Osteoblast (primary cell): ENCODE data around the gene LRMDA. TPM values are rescaled to one million over a fixed set of nuclear protein-coding genes. Genes with fewer than 3 reads are reported as not detected.

ENCODE experiments used
- DNase-seq: peaks from one replicate; pipeline ENCODE4 v3.0.0; 2011; ENCODE audit warnings: low spot score, mixed read lengths; ENCODE audit not compliant: insufficient read length; ENCODE audit errors: missing footprints
- H2AFZ ChIP-seq: 2 replicates; pipeline ENCODE4 v1.6.0; 2011; ENCODE audit warnings: mild to moderate bottlenecking, low read length
- H3K27ac ChIP-seq: 2 replicates; pipeline ENCODE4 v1.5.1; 2011; ENCODE audit warnings: mild to moderate bottlenecking, low read depth, low read length, moderate library complexity
- H3K27me3 ChIP-seq: 2 replicates; pipeline ENCODE4 v1.6.0; 2012; ENCODE audit warnings: mild to moderate bottlenecking, control low read depth, inconsistent platforms, low read length, moderate library complexity; ENCODE audit not compliant: insufficient read depth
- H3K36me3 ChIP-seq: 2 replicates; pipeline ENCODE4 v1.5.1; 2011; ENCODE audit warnings: mild to moderate bottlenecking, low read length, control low read depth, moderate library complexity; ENCODE audit not compliant: insufficient read depth
- H3K4me1 ChIP-seq: 2 replicates; pipeline ENCODE4 v1.5.1; 2011; ENCODE audit warnings: mild to moderate bottlenecking, low read length, control low read depth, moderate library complexity; ENCODE audit not compliant: insufficient read depth
- H3K4me2 ChIP-seq: 2 replicates; pipeline ENCODE4 v1.6.0; 2011; ENCODE audit warnings: mild to moderate bottlenecking, low read length; ENCODE audit not compliant: insufficient read depth
- H3K4me3 ChIP-seq: fragments of 200-600 bp; sonication (generic); 3 replicates; pipeline ENCODE4 v1.5.1; 2012; ENCODE audit warnings: mild to moderate bottlenecking, low read length, inconsistent platforms; ENCODE audit not compliant: insufficient read depth
- H3K79me2 ChIP-seq: 2 replicates; pipeline ENCODE4 v1.6.0; 2012; ENCODE audit warnings: mild to moderate bottlenecking, low read length, control low read depth, inconsistent platforms; ENCODE audit not compliant: insufficient read depth
- H3K9me3 ChIP-seq: 2 replicates; pipeline ENCODE4 v1.5.1; 2011; ENCODE audit warnings: low read depth, low read length, control low read depth
- H4K20me1 ChIP-seq: 2 replicates; pipeline ENCODE4 v1.6.0; 2012; ENCODE audit warnings: mild to moderate bottlenecking, low read length, control low read depth; ENCODE audit not compliant: insufficient read depth
- total RNA-seq: library from RNA; depleted of rRNA; stranded (reverse); fragments of >200 nt; gene quantifications from 2 replicates; pipeline ENCODE4 v1.2.3, GENCODE V29; 2012
- TF ChIP-seq, protein P1 (sequence below): IDR thresholded peaks from 2 replicates; pipeline ENCODE4 v1.5.1; 2011; ENCODE audit warnings: mild to moderate bottlenecking, low read depth, low read length, moderate library complexity; ENCODE audit errors: extremely low read depth

The LRMDA gene
- total RNA-seq, 1 donor: 18.5 TPM

DNA sequence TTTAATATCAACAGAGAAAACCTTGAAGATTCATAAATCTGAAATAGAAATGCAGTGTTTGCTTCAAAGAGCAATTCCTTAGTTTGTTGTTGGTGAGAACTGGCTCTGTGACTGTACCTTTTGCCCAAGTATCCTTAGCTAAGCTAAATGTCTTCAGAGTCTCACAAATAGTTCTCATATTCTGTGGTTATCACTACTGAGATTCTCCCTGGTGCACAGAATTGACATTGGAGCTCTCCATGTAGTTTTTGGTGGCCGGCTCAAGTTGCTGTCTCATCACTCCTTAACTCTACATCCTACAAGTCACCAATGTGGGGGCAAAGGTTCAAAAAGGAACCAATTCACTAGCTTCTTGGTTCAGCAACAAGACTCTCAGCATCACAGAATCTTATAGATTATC, 780.3 kb downstream of the LRMDA start:
- Histone ChIP-seq H3K4me2 (no peak overlapping the region), H3K9me3 (no peaks in the 10 kb centered on the region), H3K4me1 (no peaks in the 10 kb centered on the region), H3K27me3 (no peaks in the 10 kb centered on the region), H2AFZ (no peak overlapping the region), H4K20me1 (no peaks in the 10 kb centered on the region), H3K27ac (no peak overlapping the region), H3K36me3 (no peaks in the 10 kb centered on the region), H3K4me3 (no peak overlapping the region), H3K79me2 (no peaks in the 10 kb centered on the region)
- TF ChIP-seq, protein P1, sequence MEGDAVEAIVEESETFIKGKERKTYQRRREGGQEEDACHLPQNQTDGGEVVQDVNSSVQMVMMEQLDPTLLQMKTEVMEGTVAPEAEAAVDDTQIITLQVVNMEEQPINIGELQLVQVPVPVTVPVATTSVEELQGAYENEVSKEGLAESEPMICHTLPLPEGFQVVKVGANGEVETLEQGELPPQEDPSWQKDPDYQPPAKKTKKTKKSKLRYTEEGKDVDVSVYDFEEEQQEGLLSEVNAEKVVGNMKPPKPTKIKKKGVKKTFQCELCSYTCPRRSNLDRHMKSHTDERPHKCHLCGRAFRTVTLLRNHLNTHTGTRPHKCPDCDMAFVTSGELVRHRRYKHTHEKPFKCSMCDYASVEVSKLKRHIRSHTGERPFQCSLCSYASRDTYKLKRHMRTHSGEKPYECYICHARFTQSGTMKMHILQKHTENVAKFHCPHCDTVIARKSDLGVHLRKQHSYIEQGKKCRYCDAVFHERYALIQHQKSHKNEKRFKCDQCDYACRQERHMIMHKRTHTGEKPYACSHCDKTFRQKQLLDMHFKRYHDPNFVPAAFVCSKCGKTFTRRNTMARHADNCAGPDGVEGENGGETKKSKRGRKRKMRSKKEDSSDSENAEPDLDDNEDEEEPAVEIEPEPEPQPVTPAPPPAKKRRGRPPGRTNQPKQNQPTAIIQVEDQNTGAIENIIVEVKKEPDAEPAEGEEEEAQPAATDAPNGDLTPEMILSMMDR: no peak
- DNase-seq: no peak

DNA sequence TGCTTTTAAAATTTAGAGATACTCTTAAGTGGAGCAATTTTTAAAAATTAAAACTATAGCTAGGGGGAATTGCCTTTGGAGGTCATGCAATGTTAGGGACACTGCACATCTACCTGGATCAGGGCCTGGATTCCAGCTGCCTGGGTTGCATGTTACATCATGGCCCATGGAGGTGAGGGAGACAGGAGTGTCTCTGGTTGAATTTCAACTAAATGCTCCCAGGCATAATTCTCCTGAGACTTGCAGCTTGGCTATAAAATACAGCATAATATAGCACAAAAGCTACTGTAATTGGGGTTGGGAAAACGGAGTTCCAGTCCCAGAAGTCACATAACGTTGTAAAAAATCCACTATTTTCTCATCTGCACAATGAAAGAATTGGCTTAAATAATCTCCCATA, 782.5 kb downstream of the LRMDA start:
- Histone ChIP-seq H3K27ac (no peak overlapping the region), H3K4me1 (no peaks in the 10 kb centered on the region), H4K20me1 (no peaks in the 10 kb centered on the region), H3K4me2 (no peak overlapping the region), H3K79me2 (no peaks in the 10 kb centered on the region), H3K9me3 (no peaks in the 10 kb centered on the region), H3K27me3 (no peaks in the 10 kb centered on the region), H3K4me3 (no peak overlapping the region), H3K36me3 (no peaks in the 10 kb centered on the region), H2AFZ (no peak overlapping the region)
- TF ChIP-seq, protein P1: no peak
- DNase-seq: no peak

DNA sequence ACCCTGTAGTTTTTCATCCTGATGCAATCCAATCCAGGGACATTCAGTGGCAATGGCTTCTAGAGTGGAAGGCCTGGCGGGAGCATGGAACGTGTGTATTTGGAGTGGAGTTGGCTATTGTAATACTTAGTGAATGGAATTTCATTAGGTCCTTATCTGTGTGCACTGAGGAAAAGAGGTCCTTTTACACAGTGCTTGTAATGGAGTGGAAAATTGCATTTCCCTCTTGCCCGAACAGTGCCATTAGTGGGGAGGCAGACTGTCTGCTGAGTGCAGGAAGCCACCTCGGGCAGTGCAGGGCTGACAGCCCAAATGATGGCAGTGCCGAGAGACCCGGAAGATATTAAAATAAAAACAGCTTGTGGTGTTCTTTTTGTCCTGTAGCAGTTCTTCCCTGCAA, 786.6 kb downstream of the LRMDA start:
- Histone ChIP-seq H3K79me2 (no peaks in the 10 kb centered on the region), H3K4me2 (no peak overlapping the region), H3K4me1 (no peaks in the 10 kb centered on the region), H3K4me3 (no peak overlapping the region), H3K27ac (no peak overlapping the region), H3K36me3 (no peaks in the 10 kb centered on the region), H3K9me3 (no peaks in the 10 kb centered on the region), H4K20me1 (no peaks in the 10 kb centered on the region), H2AFZ (no peak overlapping the region), H3K27me3 (no peaks in the 10 kb centered on the region)
- no peak for DNase-seq
- TF ChIP-seq, protein P1: no peak

DNA sequence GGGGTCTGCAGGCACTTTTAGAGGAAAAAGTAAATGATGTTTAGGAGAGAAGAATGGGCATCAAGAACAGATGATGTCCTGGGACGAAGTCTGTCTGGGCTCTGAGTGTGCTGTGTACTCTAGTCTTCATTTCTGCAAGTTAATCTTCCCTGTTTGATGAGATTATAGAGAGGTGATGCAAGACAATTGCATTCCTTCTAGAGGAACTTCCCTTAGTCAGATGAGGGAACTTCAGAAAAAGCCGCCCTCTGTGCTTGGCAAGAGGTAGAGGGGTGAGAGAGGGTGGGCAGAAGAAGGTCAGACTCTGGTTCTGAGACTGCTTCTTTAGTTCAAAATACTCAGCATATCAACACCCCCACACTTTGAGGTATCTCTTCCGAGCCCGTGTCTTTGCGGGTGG, 797.9 kb downstream of the LRMDA start:
- Histone ChIP-seq H3K36me3 (no peaks in the 10 kb centered on the region), H3K27me3 (no peaks in the 10 kb centered on the region), H3K27ac (no peak overlapping the region), H4K20me1 (no peaks in the 10 kb centered on the region), H3K4me2 (no peak overlapping the region), H3K9me3 (no peaks in the 10 kb centered on the region), H2AFZ (no peak overlapping the region), H3K4me1 (no peaks in the 10 kb centered on the region), H3K4me3 (no peak overlapping the region), H3K79me2 (no peaks in the 10 kb centered on the region)
- TF ChIP-seq, protein P1: no peak
- DNase-seq: no peak
